ENCODE data around the gene TNIK.

- TF ChIP-seq, protein P1, sequence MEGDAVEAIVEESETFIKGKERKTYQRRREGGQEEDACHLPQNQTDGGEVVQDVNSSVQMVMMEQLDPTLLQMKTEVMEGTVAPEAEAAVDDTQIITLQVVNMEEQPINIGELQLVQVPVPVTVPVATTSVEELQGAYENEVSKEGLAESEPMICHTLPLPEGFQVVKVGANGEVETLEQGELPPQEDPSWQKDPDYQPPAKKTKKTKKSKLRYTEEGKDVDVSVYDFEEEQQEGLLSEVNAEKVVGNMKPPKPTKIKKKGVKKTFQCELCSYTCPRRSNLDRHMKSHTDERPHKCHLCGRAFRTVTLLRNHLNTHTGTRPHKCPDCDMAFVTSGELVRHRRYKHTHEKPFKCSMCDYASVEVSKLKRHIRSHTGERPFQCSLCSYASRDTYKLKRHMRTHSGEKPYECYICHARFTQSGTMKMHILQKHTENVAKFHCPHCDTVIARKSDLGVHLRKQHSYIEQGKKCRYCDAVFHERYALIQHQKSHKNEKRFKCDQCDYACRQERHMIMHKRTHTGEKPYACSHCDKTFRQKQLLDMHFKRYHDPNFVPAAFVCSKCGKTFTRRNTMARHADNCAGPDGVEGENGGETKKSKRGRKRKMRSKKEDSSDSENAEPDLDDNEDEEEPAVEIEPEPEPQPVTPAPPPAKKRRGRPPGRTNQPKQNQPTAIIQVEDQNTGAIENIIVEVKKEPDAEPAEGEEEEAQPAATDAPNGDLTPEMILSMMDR (IDR thresholded peaks at IDR 0.05; ENCODE audit: poor library complexity, severe bottlenecking), result no peak
- no peak for TF ChIP-seq EZH2 (IDR thresholded peaks at IDR 0.05; ENCODE audit: borderline replicate concordance, insufficient read depth, low read length, poor library complexity, severe bottlenecking)
Observed at GRCh38 chr3:171462224-171462623, 2.0 kb upstream of the TNIK start.
